Ishikawa (cell line): ENCODE data around the gene RNF121.

Source experiments
- CREB1 ChIP-seq: IDR thresholded peaks from 2 replicates; pipeline ENCODE4 v1.6.1; 2012; ENCODE audit warnings: low read depth
- EGR1 ChIP-seq: IDR thresholded peaks from 2 replicates; pipeline ENCODE4 v1.6.1; 2012
- EP300 ChIP-seq: IDR thresholded peaks from 2 replicates; pipeline ENCODE4 v1.6.1; 2012; ENCODE audit warnings: borderline replicate concordance
- MAX ChIP-seq: IDR thresholded peaks from 2 replicates; pipeline ENCODE4 v1.6.1; 2012
- TEAD4 ChIP-seq: IDR thresholded peaks from 2 replicates; pipeline ENCODE4 v1.6.1; 2012

- no peak for TF ChIP-seq TEAD4
- no peak for TF ChIP-seq EP300
- TF ChIP-seq MAX: no peak
- TF ChIP-seq EGR1: no peak
- TF ChIP-seq CREB1: no peak
Observed at GRCh38 chr11:72015511-72016061, 86.7 kb downstream of the RNF121 start.
